Right lobe of liver (tissue), 6 donors: ENCODE measurements around the gene KCNQ1. TPM values are rescaled to one million over a fixed set of nuclear protein-coding genes. Genes with fewer than 3 reads are reported as not detected.

ENCODE experiments used
- ATAC-seq, 4 donors: fragments of 200-7000 bp; cut with Tn5 transposase; one replicate each; pipeline ENCODE4 v1.9.1; 2020; ENCODE audit warnings: mild to moderate bottlenecking in 4 of 4, moderate library complexity in 4 of 4
- DNase-seq, 3 donors: peaks; one replicate each; pipeline ENCODE4 v3.0.0-alpha.2; 2020
- H3K27ac ChIP-seq, 3 donors: fragments of 200-600 bp; one replicate each; pipeline ENCODE4 v1.8.0; 2022
- H3K27me3 ChIP-seq, 2 donors: fragments of 200-600 bp; one replicate each; pipeline ENCODE4 v1.8.0; 2022
- H3K36me3 ChIP-seq, 4 donors: fragments of 200-600 bp; sonication (generic) in 1 of 4; one replicate each; pipeline versions ENCODE4 v1.5.1 to v1.8.0; 2017 to 2022; ENCODE audit warnings: control low read depth in 1 of 4
- H3K4me1 ChIP-seq, 4 donors: fragments of 200-600 bp; sonication (generic) in 1 of 4; one replicate each; pipeline versions ENCODE4 v1.5.1 to v1.8.0; 2017 to 2022; ENCODE audit warnings: control low read depth in 1 of 4
- H3K4me3 ChIP-seq, 3 donors: fragments of 200-600 bp; one replicate each; pipeline ENCODE4 v1.8.0; 2022
- H3K9me3 ChIP-seq, 4 donors: fragments of 200-600 bp; sonication (generic) in 1 of 4; one replicate each; pipeline versions ENCODE4 v1.5.1 to v1.8.0; 2017 to 2022; ENCODE audit warnings: control low read depth in 1 of 4
- POLR2A ChIP-seq: fragments of 450-650 bp; IDR thresholded peaks from one replicate; pipeline ENCODE4 v1.6.1; 2017; ENCODE audit warnings: antibody characterized with exemption, mild to moderate bottlenecking
- WGBS: methylation state at CpG from one replicate; pipeline ENCODE4 v1.1.6; 2018; ENCODE audit warnings: low coverage, low lambda C conversion rate; ENCODE audit not compliant: insufficient coverage; ENCODE audit errors: missing lambda C conversion rate; 5-methylcytosine and 5-hydroxymethylcytosine counted together
- intact Hi-C, 2 donors: fragments of 100-400 bp; cut with DNase I; formaldehyde crosslinking; loops; one replicate each; pipeline versions ENCODE4 v1.11.2 to v1.14.1; 2022
- total RNA-seq, 6 experiments: library from RNA; depleted of rRNA in 2 of 6; stranded (reverse); fragments of >200 nt in 2 of 6; fragmentation: NEBNext Ultra II Directional in 3 of 6; extraction: Animal tissue kit (Norgen Biotek cat#: 25700) in 3 of 6; gene quantifications; one replicate each; pipeline versions ENCODE4 v1.1.0 to v1.2.4, GENCODE V29; 2016 to 2023
- TF ChIP-seq, protein P1 (sequence below), 4 donors: fragments of 200-600 bp in 3 of 4; fragments of 450-650 bp in 1 of 4; IDR thresholded peaks; one replicate each; pipeline versions ENCODE4 v1.5.1 to v1.8.0; 2016 to 2022; ENCODE audit warnings: antibody characterized with exemption in 4 of 4, mild to moderate bottlenecking in 2 of 4
- donor health status: DM: no; HTN: yes; CAD: no.
- donor health status: DM: no; HTN: no; CAD: no.
- donor health status: DM: no; HTN: no; CAD: no.
- donor health status: DM: no; HTN: yes; CAD: no.
- donor health status: DM: no; HTN: yes; CAD: no.

KCNQ1 gene
- total RNA-seq, 6 experiments from 2014 or later, result 0.61 to 2.4 (median 1.8) TPM

DNA sequence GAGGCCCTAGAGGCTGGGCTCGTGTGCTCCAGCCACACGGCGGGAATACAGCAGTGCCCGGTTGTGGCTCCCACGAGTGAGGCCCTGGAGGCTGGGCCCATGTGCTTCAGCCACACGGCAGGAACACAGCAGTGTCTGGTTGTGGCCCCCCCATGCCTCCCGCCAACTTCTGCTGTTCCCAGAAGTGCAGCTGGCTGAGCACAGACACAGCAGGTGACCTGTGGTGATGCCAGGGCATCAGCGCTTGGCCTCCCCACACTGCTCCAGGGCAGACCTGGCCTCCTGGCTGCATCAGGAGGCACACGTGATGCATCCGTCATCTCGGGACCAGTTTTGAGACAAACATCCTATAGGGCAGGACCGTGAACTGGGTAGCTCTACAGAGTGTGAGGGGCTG lies 144.7 kb downstream of the KCNQ1 start:
- no CpG with 5 or more reads among the region's 12 CpGs for WGBS
- ATAC-seq (no peak), DNase-seq (peak in 1 of 3 donors; percentile 42)
- TF ChIP-seq, protein P1, sequence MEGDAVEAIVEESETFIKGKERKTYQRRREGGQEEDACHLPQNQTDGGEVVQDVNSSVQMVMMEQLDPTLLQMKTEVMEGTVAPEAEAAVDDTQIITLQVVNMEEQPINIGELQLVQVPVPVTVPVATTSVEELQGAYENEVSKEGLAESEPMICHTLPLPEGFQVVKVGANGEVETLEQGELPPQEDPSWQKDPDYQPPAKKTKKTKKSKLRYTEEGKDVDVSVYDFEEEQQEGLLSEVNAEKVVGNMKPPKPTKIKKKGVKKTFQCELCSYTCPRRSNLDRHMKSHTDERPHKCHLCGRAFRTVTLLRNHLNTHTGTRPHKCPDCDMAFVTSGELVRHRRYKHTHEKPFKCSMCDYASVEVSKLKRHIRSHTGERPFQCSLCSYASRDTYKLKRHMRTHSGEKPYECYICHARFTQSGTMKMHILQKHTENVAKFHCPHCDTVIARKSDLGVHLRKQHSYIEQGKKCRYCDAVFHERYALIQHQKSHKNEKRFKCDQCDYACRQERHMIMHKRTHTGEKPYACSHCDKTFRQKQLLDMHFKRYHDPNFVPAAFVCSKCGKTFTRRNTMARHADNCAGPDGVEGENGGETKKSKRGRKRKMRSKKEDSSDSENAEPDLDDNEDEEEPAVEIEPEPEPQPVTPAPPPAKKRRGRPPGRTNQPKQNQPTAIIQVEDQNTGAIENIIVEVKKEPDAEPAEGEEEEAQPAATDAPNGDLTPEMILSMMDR (IDR thresholded peaks at IDR 0.05), result no peak
- TF ChIP-seq POLR2A, result no peak
- Histone ChIP-seq H3K4me1 (no peaks in the 10 kb centered on the region), H3K27ac (no peak overlapping the region), H3K36me3 (no peaks in the 10 kb centered on the region), H3K27me3 (no peaks in the 10 kb centered on the region), H3K9me3 (no peaks in the 10 kb centered on the region), H3K4me3 (no peak overlapping the region)
- intact Hi-C loops, result no loop called here

DNA sequence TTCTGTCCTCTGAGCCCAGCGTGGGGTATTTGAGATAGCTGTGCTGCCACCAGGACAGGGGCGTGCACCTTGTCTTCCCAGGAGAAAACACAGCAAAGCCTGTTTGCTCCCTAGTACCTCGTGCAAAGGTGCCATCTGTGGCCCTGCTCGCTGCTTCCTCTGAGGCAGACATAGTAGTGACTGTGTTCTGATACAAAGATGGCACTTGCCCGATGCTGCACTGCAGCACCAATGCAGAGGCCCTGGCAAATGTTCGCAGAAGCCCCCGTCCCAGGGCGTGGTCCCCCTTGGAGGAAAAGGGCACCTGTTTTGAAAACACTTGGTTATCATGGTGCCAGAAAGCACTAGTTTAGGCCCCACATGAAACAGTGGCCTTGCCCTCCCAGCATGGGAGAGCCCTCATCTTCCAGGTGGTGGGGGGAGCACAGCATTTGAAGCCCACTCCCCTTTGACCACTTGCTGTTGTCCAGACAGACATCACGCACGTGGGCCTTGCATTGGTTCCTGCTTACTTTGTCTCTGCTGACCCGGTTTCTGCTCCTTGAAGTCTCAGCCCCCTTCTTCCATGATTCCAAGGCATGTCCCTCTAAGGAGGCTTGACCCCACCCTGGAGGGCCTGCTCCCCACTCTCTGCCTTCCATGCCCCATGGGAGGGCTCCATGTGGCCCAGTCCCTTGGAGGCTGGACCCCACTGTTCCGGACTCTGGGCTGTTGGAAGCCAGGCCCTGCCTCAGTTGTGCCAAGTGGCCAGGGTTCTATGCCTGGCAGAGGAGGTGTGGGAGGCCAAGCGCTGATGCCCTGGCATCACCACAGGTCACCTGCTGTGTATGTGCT lies 145.5 kb downstream of the KCNQ1 start:
- no peak for TF ChIP-seq POLR2A
- TF ChIP-seq, protein P1 (IDR thresholded peaks at IDR 0.05), result no peak

DNA sequence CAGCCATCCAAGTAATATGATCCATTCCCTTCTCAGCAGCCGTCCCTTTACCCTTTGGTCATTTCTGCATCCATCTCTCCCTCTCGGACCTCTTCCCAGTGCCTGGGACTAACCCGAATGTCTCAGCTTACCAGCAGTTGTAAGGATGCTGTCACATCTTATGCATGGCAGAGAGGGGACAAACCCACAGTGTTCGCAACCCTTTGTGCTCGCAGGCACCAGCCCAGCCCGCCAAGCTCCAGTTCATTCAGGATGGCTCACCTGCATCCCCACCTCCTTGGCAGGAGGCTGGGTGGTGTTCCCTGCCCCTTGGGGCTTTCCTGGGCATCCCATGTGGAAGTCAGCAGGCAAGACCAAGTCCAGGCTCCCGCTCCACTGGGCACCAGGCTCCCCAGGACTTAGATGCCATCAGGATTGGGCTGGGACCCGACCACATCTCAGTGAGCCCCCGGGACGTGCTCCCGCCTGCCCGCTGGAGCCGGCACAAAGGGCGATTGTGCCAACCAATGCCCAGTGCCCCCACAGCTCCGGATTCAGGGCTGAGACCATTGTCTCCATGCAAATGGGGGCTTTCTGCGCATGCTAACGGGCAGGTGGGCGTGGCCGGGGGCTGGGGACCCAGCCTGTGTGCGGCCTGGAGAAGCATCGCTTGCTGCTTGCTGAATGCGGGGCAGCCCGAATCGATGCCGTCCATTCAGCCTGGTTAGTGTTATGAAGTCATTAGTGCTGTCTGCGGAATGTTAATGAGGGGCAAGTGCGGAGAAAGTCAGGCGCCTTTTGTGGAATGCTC lies 146.4 kb downstream of the KCNQ1 start:
- ATAC-seq, result no peak
- intact Hi-C loops, result no loop called here
- Histone ChIP-seq H3K9me3 (no peaks in the 10 kb centered on the region), H3K27me3 (no peaks in the 10 kb centered on the region), H3K36me3 (no peaks in the 10 kb centered on the region), H3K4me3 (no peak overlapping the region), H3K27ac (no peak overlapping the region), H3K4me1 (no peaks in the 10 kb centered on the region)
- no peak for DNase-seq
- TF ChIP-seq, protein P1 (IDR thresholded peaks at IDR 0.05), result no peak
- WGBS, result 83% methylated on average over 14 of the region's 28 CpGs

More for the DNA sequence above, 145.5 kb downstream of the KCNQ1 start:
- DNase-seq (peak in 1 of 3 donors; percentile 15), ATAC-seq (no peak)
- Histone ChIP-seq H3K4me1 (no peaks in the 10 kb centered on the region), H3K27me3 (no peaks in the 10 kb centered on the region), H3K36me3 (no peaks in the 10 kb centered on the region), H3K9me3 (no peaks in the 10 kb centered on the region), H3K27ac (no peak overlapping the region), H3K4me3 (no peak overlapping the region)
- WGBS, result no CpG with 5 or more reads among the region's 13 CpGs
- intact Hi-C loops, result no loop called here

DNA sequence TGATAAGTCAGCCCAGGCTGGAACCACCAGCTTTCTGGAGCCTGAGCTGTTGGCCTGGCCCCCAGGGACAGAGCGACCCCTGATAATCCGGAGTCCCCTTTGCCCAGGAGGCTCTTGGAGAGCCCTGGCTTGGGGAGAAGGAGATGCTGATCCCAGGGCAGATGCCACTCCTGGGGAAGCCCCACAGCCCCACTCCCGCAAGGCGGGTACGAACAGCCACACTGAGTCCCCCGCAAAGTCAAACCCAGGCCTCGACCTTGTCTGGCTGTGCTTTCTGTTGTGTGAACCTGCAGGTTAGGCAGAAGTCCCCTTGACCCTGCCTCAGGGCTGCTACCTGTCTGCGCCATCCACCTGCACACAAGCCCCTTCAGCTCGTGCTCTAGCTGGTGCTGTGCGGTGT lies 147.0 kb downstream of the KCNQ1 start:
- Histone ChIP-seq H3K4me1 (no peaks in the 10 kb centered on the region), H3K9me3 (no peaks in the 10 kb centered on the region), H3K4me3 (no peak overlapping the region), H3K27me3 (no peaks in the 10 kb centered on the region), H3K36me3 (no peaks in the 10 kb centered on the region), H3K27ac (no peak overlapping the region)
- TF ChIP-seq POLR2A, result no peak
- TF ChIP-seq, protein P1 (IDR thresholded peaks at IDR 0.05), result no peak
- intact Hi-C loops, result no loop called here
- DNase-seq (peak in 1 of 3 donors; percentile 40), ATAC-seq (no peak)
- 75% methylated on average over 3 of the region's 10 CpGs for WGBS
